ENCODE data around the gene B4GALNT2.
"Not testable (repeated sequence)": the region's sequence is repeated elsewhere in the genome, so short reads cannot be mapped to it uniquely, and the experiment has no call there.

The B4GALNT2 gene

DNA sequence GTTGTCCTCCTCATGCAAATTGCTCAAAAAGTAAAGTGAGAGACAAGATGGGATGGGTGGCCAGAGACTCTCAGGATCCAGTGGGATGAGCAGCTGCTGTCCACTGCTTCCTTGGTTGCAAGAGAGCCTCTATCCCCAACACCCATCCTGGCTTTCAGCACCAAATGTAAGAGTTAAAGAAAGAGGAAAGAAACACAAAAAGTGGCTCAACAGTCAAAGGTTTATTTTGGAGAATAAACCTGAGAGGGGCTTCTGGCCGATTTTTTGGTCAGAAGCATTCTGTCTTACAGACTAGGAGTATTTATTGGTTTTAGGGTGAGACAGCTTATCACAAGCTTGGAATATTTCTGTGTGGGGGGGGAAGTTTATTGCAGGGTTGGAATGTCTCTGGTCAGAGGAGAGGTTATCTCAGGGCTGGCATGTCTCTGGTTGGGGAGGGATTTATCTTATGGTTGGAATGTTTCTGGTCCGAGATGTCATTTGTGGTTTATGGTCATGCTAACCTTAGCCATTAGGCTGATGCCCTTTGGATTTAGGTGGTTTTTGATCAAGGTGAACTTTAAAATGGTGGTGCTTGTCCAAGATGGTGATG is 3.1 kb upstream of the B4GALNT2 start:
- Mint-ChIP-seq H3K9me3 (peaks cover 16% of the 10 kb centered on the region), H3K27me3 (peaks cover 62% of the 10 kb centered on the region)
- H3K4me3 Mint-ChIP-seq; intact Hi-C loops (cut with micrococcal nuclease); H3K27ac Mint-ChIP-seq; H3K4me1 Mint-ChIP-seq (ENCODE audit: low read depth); H3K36me3 Mint-ChIP-seq (ENCODE audit: low read depth): not testable (repeated sequence)

DNA sequence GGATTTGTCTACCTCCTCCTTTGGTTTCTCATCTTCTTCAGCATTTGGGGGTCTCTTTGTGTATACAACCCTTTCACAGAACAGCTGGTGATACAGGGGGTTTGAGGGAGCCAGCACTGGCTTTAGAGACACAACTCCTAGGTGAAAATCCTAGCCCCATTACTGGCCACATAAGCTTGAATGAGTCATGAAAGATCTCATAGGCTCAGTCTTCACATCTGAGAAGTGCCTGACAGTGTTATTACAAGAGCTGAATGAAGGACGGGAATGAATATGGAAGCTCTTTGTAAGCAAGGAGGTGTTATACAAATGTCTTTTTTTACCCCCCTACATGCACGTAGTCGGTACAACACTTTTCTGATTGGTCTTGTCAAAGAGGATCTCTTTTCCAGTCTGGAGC is 1.7 kb upstream of the B4GALNT2 start:
- Mint-ChIP-seq H3K9me3 (peaks cover 16% of the 10 kb centered on the region), H3K4me1 (ENCODE audit: low read depth) (peaks cover 7% of the 10 kb centered on the region), H3K27ac (no peak overlapping the region), H3K4me3 (no peak overlapping the region), H3K36me3 (ENCODE audit: low read depth) (no peaks in the 10 kb centered on the region), H3K27me3 (peaks cover 70% of the 10 kb centered on the region)
- intact Hi-C loops (cut with micrococcal nuclease): no loop called here

DNA sequence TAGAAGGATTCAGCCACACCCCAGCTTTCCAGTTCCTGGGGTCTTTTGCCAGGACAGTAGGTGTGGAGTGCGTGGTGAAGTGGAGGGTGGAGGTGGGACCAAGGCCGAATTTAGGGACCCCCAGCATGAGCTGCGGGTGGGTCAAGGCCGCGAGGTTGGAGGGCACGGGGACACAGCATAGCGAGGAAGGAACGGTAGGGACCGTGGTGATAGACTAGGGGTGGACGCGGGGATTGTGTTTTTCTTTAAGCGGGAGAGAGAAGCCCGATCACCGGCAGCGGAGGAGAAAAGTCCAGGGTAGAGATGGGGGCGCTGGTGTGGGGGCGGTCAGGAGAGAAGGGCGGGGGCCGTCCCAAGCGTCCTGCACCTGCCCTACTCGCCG is 261 bp upstream of the B4GALNT2 start:
- H3K4me1 Mint-ChIP-seq (ENCODE audit: low read depth): peaks cover 7% of the 10 kb centered on the region
- no peaks in the 10 kb centered on the region for H3K36me3 Mint-ChIP-seq (ENCODE audit: low read depth)
- no peak overlapping the region for H3K4me3 Mint-ChIP-seq
- no peak overlapping the region for H3K27ac Mint-ChIP-seq
- intact Hi-C loops (cut with micrococcal nuclease): no loop called here
- H3K9me3 Mint-ChIP-seq: peaks cover 16% of the 10 kb centered on the region
- peaks cover 72% of the 10 kb centered on the region for H3K27me3 Mint-ChIP-seq

DNA sequence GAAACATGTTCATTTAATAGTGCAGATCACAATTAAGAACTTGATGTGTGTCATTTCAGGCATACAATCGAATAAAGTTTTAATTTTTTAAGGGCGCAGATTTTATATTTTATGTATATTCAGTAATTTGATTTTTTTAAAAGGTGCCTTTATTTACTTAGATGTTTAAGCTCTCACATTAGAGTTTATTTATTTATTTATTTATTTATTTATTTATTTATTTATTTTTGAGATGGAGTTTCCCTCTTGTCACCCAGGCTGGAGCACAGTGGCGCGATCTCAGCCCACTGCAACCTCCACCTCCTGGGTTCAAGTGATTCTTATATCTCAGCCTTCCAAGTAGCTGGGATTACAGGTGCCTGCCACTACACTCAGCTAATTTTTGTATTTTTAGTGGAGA is 3.8 kb downstream of the B4GALNT2 start:
- Mint-ChIP-seq H3K27me3 (peaks cover 54% of the 10 kb centered on the region), H3K4me3 (no peak overlapping the region), H3K4me1 (ENCODE audit: low read depth) (peaks cover 7% of the 10 kb centered on the region), H3K36me3 (ENCODE audit: low read depth) (no peaks in the 10 kb centered on the region), H3K27ac (no peak overlapping the region), H3K9me3 (no peaks in the 10 kb centered on the region)
- intact Hi-C loops (cut with micrococcal nuclease): no loop called here

DNA sequence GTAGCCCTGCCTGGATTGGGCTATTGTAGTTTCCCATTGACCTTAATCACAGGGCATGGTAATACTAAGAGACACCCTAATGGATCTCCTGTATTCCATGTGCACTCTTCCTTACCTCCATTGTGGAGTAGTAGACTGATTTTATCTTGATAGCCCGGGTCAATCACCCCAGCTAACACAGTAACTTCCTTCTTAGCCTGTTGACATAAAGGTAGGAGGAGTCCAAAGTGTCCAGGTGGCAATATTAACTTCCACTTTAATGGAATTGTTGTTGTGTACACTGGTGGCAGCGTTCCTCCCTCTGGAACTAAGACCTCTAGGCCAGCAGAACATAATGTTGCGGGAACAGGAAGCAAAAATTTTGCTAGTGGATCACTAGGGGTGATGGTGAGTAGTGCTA is 13.1 kb downstream of the B4GALNT2 start:
- not testable (repeated sequence) for H3K36me3 Mint-ChIP-seq (ENCODE audit: low read depth)

DNA sequence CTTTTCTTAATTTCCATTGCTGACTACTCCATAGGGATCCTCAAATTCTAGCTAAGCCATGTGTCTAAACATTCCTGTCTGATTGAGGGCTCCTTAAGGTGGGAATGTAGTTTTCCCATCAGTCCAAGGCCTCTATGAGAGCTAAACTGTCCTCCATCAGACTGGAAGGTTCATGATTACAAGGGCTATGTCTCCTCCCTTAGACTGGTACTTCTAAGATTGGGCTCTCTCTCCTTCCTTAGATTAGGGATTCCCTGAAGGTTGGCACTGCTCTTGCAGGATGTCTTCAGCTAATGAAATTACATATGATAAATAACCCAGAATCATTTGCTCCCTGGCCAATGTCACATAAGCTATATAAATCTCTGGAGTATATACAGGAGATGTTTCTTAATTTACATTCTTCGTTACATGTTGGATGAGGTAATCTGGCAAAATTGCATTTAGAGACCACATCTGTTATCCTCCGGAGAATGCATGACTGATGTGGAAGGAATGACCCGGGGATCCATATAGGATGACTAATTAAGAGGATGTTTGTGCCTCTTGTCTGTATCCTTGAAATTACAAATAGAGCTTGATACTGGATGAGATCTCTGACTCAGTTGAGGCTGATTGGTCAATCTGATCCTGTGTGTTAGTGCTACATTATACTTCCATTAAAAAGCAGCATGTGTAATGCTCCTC is 14.2 kb downstream of the B4GALNT2 start:
- Mint-ChIP-seq H3K9me3 (no peaks in the 10 kb centered on the region), H3K4me1 (ENCODE audit: low read depth) (no peaks in the 10 kb centered on the region), H3K27me3 (peaks cover 44% of the 10 kb centered on the region), H3K36me3 (ENCODE audit: low read depth) (no peaks in the 10 kb centered on the region), H3K4me3 (no peak overlapping the region), H3K27ac (no peak overlapping the region)
- intact Hi-C loops (cut with micrococcal nuclease): no loop called here

More for the DNA sequence above, 13.1 kb downstream of the B4GALNT2 start:
- H3K4me1 Mint-ChIP-seq (ENCODE audit: low read depth); H3K4me3 Mint-ChIP-seq; H3K9me3 Mint-ChIP-seq; H3K27ac Mint-ChIP-seq; intact Hi-C loops (cut with micrococcal nuclease): not testable (repeated sequence)
- H3K27me3 Mint-ChIP-seq: peaks cover 54% of the 10 kb centered on the region

DNA sequence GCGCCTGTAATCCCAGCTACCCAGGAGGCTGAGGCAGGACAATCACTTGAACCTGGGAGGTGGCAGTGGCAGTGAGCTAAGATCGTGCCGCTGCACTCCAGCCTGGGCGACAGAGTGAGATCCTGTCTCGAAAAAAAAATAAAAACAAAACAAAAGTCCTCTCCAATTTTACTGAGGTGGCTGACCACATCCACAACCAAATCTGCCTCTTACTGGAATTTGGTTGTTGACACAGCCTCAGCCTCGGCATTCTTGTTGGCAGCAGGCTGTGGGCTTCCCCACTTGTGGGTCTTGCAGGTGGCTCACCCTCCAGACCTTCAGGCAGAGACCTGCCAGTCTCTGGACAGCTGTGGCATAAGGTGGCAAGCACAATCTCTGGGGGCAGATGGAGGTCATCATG is 15.6 kb downstream of the B4GALNT2 start:
- no peaks in the 10 kb centered on the region for H3K36me3 Mint-ChIP-seq (ENCODE audit: low read depth)
- H3K27ac Mint-ChIP-seq: no peak overlapping the region
- H3K27me3 Mint-ChIP-seq: peaks cover 39% of the 10 kb centered on the region
- H3K4me1 Mint-ChIP-seq (ENCODE audit: low read depth): no peaks in the 10 kb centered on the region
- H3K9me3 Mint-ChIP-seq: no peaks in the 10 kb centered on the region
- H3K4me3 Mint-ChIP-seq: no peak overlapping the region
- intact Hi-C loops (cut with micrococcal nuclease): no loop called here

DNA sequence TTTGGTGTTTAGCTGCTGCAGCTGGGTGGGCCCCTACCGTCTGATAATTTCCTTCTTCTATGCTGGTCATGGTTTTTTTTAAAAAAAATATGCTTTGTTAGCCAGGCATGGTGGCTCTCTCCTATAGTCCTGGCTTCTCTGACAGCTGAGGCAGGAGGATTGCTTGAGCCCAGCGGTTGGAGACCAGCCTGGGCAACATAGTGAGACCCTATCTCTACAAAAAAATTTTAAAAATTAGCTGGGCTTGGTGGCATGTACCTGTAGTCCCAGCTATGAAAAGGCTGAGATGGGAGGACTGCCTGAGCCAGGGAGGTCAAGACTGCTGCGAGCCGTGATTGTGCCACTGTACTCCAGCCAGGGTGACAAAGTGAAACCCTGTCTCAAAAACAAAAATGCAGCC is 19.4 kb downstream of the B4GALNT2 start:
- intact Hi-C loops (cut with micrococcal nuclease): no loop called here
- no peaks in the 10 kb centered on the region for H3K9me3 Mint-ChIP-seq
- H3K27me3 Mint-ChIP-seq: peaks cover 29% of the 10 kb centered on the region
- H3K27ac Mint-ChIP-seq: no peak overlapping the region
- H3K4me1 Mint-ChIP-seq (ENCODE audit: low read depth): no peaks in the 10 kb centered on the region
- no peaks in the 10 kb centered on the region for H3K36me3 Mint-ChIP-seq (ENCODE audit: low read depth)
- H3K4me3 Mint-ChIP-seq: no peak overlapping the region

DNA sequence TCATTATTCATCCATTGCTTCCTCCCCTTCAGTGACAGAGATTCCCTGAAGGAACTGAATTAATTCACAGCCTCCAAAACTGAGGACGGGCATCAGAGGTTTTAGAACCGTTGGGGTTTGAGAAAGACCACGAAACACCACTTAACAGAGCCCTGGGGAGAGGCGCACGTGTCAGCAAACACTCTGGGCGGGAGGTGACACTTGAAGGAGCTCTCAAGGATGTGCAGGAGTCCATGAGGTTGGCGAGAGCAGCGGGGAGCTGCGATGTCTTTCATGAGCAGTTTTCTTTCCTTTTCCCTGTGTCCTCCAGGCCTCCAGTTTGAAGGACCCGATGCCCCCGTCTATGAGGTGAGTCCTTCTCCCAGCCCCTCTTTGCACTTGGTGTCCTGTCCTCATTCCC is 23.7 kb downstream of the B4GALNT2 start:
- Mint-ChIP-seq H3K4me1 (ENCODE audit: low read depth) (no peaks in the 10 kb centered on the region), H3K9me3 (no peaks in the 10 kb centered on the region), H3K27me3 (peaks cover 52% of the 10 kb centered on the region), H3K36me3 (ENCODE audit: low read depth) (no peaks in the 10 kb centered on the region), H3K4me3 (no peak overlapping the region), H3K27ac (no peak overlapping the region)
- intact Hi-C loops (cut with micrococcal nuclease): no loop called here

DNA sequence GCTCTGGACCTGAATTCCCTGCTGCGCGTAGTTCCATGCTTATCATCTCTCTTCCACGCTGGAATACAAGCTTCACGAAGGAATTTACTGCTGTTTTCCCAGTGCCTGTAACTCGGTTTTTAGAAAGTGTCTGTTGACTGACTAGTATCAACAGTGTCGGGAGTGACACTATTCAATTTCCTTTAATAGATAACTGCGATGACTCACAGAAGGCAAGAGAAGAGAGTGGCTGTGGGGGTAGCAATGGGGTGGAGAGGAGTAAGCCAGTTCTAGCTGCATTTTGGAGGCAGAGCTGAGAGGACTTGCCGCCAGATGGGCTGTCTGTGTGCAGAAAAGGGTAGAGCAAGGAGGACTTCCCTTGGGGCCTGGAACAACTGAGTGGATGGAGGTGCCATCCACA is 25.2 kb downstream of the B4GALNT2 start:
- intact Hi-C loops (cut with micrococcal nuclease): no loop called here
- no peaks in the 10 kb centered on the region for H3K9me3 Mint-ChIP-seq
- H3K4me3 Mint-ChIP-seq: no peak overlapping the region
- H3K36me3 Mint-ChIP-seq (ENCODE audit: low read depth): no peaks in the 10 kb centered on the region
- H3K27me3 Mint-ChIP-seq: peaks cover 47% of the 10 kb centered on the region
- H3K27ac Mint-ChIP-seq: no peak overlapping the region
- H3K4me1 Mint-ChIP-seq (ENCODE audit: low read depth): no peaks in the 10 kb centered on the region

DNA sequence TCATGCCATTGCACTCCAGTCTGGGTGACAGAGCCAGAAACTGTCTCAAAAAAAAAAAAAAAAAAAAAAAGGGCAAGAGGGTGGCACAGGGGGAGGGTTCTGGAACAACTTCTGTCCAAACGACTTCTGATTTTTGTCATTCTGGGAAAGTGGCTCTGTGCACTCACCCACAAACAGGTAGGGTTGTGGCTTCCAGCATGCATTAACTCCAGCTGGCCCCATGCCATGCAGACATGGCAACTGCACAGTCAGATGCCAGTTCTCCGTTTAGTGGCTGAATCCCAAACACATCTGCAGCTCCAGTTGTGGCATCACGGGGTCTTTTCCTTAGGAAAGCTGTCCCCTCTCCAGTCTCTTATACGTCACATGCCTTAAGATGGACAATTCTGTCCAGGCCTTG is 30.3 kb downstream of the B4GALNT2 start:
- H3K27ac Mint-ChIP-seq: no peak overlapping the region
- no peak overlapping the region for H3K4me3 Mint-ChIP-seq
- H3K4me1 Mint-ChIP-seq (ENCODE audit: low read depth): no peaks in the 10 kb centered on the region
- H3K9me3 Mint-ChIP-seq: no peaks in the 10 kb centered on the region
- H3K36me3 Mint-ChIP-seq (ENCODE audit: low read depth): no peaks in the 10 kb centered on the region
- peaks cover 53% of the 10 kb centered on the region for H3K27me3 Mint-ChIP-seq
- intact Hi-C loops (cut with micrococcal nuclease): no loop called here

DNA sequence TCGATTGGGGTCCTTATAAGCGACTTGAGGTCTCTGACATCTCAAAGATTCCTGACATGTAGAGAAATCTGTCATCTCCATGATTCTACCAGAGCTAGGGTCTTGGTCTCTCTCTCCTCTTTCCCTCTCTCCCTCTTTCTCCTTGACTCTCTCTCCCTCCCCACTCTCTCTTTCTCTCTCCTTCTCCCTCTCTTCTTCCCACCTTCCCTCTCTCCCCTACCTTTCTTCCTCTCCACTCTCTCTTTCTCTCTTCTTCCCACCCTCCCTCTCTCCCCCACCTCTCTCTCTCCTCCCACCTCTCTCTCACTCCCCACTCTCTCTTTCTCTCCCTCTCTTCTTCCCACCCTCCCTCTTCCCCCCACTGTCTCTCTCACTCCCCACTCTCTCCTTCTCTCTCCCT is 32.6 kb downstream of the B4GALNT2 start:
- Mint-ChIP-seq H3K27ac (no peak overlapping the region), H3K27me3 (peaks cover 50% of the 10 kb centered on the region), H3K4me3 (no peak overlapping the region), H3K4me1 (ENCODE audit: low read depth) (no peaks in the 10 kb centered on the region), H3K36me3 (ENCODE audit: low read depth) (no peaks in the 10 kb centered on the region), H3K9me3 (no peaks in the 10 kb centered on the region)
- intact Hi-C loops (cut with micrococcal nuclease): no loop called here

DNA sequence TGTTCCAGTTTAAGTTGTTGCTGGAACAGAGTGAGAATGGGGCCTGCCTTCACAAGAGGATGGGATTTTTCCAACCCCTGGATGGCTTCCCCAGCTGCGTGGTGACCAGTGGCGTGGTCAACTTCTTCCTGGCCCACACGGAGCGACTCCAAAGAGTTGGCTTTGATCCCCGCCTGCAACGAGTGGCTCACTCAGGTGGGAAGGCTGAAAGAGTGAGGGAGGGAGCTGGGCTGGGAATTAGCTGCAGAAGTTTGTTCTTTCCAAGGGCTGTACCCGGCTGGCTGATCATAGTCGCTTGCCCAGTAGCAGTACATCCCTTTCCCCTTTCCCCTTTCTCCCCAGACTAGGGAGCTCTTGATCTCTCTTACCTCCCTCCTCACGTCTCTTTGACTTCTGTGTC is 36.1 kb downstream of the B4GALNT2 start:
- Mint-ChIP-seq H3K27me3 (peaks cover 48% of the 10 kb centered on the region), H3K27ac (no peak overlapping the region), H3K4me3 (no peak overlapping the region), H3K9me3 (peaks cover 12% of the 10 kb centered on the region), H3K36me3 (ENCODE audit: low read depth) (no peaks in the 10 kb centered on the region), H3K4me1 (ENCODE audit: low read depth) (no peaks in the 10 kb centered on the region)
- intact Hi-C loops (cut with micrococcal nuclease): no loop called here

DNA sequence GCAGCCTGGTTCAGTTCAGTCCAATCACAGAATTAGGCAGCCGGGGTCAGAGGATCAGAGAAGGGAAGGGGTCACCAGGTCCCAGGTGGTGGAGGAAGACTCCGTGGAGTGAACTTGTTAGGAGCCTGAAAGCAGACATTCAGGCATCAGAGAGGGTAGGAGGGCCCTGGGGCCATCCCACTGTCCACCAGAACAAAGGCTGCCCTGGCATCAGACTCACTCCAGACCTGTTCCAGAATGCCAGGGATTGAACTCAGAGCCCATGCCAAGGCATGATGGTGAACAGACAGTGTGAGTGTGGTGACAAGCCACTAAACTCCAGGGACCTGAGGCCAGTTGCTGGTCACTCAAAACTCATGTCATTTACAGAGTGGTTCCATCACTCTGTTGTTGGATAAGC is 37.6 kb downstream of the B4GALNT2 start:
- Mint-ChIP-seq H3K4me3 (no peak overlapping the region), H3K36me3 (ENCODE audit: low read depth) (no peaks in the 10 kb centered on the region), H3K27me3 (peaks cover 47% of the 10 kb centered on the region), H3K9me3 (peaks cover 22% of the 10 kb centered on the region), H3K27ac (no peak overlapping the region), H3K4me1 (ENCODE audit: low read depth) (no peaks in the 10 kb centered on the region)
- intact Hi-C loops (cut with micrococcal nuclease): no loop called here

DNA sequence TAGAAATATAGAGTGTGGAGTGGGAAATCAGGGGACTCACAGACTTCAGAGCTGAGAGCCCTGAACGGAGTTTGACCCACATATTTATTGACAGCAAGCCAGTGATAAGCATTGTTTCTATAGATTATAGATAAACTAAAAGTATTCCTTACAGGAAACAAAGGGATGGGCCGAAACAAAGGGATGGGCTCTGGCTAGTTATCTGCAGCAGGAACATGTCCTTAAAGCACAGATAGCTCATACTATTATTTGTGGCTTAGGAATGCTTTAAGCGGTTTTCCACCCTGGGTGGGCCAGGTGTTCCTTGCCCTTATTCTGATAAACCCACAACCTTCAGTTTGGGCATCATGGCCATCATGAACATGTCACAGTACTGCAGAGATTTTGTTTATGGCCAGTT is 38.1 kb downstream of the B4GALNT2 start:
- Mint-ChIP-seq H3K9me3 (peaks cover 27% of the 10 kb centered on the region), H3K27me3 (peaks cover 46% of the 10 kb centered on the region)
- intact Hi-C loops (cut with micrococcal nuclease); H3K4me3 Mint-ChIP-seq; H3K36me3 Mint-ChIP-seq (ENCODE audit: low read depth); H3K27ac Mint-ChIP-seq; H3K4me1 Mint-ChIP-seq (ENCODE audit: low read depth): not testable (repeated sequence)

All from dendritic cell treated with granulocyte-macrophage colony-stimulating factor and Interleukin-4, amounts not matched to agents 40 ng/mL and 50 ng/mL, for 4 days (primary cell).